HG03159 (cell line): ENCODE measurements around the gene LORICRIN.

ENCODE experiments used
- ATAC-seq: cut with Tn5 transposase; IDR thresholded peaks from one replicate; pipeline ENCODE4 v1.9.1; 2021; ENCODE audit warnings: mild to moderate bottlenecking, moderate library complexity; ENCODE audit not compliant: unreplicated experiment

The LORICRIN gene

DNA sequence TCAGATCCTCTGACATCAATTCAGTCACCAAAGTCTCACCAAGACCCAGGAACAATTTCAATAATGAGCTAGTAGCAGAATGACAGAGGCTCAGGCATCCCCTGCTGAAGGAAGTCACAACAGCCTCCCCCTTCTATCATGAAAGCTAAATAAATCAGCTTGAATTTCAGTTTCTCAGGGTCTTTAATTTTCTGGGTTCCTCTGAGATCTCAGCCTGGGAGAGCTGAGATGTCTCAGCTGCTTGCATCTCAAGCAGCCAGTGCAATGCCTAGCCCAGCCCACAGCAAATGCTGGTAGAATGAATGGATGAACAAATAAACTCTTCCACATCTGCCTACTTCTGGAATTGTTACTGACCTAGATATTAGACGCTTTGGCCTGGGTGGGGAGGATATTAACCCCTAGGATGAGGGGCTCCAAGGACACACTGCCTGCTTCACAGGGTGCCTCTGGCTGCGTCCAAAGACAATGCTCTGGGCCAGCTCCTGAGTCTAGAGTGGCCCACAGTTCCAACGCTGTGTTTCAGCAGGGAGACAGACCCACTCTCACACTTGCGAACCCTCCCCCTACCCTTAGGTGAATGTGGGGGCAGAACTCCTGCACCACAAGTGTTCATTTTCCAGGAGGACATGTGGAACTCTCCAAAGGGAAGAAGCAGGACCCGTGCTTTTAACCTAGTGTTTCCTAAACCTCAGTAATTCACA is 11.2 kb upstream of the LORICRIN start:
- no peak for ATAC-seq

DNA sequence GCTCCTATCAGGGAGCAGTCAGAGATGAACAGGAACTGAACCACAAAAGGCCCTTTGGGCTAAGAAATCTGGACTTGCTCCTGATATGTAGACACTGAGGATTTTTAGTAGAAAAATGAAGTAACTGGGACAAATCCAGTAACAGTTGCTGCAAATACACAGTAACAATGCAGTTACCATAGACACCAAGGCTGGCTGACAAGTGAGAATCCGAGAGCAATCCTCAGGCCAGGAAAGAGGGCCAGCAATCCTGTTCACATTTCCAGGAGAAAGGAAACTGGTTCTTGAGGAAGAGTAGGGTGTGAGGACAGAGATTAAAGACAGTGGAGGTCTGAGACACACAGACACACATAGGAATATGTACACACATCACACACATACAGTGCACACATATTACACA is 9.3 kb upstream of the LORICRIN start:
- no peak for ATAC-seq

DNA sequence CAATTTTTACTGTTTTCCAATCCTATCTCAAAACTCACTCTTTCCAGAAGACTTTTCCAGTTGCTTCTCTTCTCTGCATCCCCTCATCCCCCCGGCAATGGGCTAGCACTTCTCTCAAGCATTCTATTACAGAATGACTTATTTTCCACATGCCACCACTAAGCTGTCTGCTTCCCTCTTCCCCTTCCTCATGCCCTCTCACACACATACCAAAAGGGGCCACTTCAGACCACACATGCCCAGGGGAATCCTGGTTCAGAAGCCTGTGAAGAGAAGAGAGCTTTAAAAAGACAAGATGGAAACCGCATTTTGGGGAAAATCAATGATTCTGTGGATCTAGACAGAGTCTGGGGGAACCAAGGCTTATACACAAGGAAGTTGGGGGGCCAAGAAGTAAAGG is 8.4 kb upstream of the LORICRIN start:
- ATAC-seq: no peak

DNA sequence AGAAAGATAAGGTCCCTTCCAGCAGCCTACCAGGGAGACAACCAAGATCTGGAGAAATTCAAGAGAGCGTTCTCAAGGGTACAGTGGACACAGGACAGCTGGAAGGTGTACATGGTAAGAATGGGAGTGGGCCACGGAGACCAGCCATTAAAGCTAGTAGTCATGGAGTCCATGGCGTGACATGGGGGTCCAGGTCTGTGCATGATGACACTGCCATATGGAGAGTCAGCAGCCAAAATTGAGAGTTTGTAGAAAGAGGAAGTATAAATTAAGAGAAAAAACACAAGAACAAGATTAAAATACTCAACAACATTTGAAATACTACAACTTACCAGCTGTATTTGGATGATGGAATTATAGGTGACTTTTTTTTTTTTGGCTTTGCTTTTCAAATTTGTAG is 7.9 kb upstream of the LORICRIN start:
- no peak for ATAC-seq

DNA sequence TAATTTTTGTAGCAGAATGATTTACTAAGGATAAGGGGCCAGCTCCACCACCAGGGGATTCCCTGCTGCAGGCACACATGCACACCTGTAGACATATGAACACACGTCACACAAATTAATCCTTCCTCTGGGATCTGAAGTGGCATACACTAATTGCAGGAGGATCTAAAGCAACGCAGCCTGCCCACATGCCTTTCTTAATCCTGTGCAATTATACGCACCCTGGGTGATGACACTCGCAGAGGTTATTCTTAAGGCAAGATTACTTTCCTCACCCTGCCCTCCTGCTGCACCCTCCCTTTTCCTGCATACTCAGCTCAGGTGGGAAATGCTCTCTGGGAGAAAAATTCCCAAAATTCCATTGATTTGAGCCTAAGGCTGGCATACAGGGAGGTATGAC is 7.5 kb upstream of the LORICRIN start:
- no peak for ATAC-seq

DNA sequence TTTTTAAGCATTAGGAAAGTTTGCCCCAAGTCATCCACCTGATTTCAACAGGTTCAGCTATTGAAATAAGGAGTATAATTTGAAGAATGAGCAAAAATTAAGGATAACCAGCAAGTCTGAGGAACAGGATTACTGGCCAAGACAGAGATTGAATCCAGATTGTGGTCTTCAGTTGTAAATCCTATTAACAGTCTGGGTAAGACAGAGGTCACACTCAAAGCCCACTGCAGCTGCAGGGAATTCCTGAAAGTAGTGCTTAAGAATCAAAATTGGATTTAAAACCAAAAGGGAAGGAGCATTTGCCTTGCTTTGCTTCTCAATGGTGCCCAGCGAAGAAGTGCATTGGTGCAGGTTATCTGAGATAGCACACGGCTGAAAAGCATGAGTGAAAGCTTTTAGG is 6.4 kb upstream of the LORICRIN start:
- ATAC-seq: no peak

DNA sequence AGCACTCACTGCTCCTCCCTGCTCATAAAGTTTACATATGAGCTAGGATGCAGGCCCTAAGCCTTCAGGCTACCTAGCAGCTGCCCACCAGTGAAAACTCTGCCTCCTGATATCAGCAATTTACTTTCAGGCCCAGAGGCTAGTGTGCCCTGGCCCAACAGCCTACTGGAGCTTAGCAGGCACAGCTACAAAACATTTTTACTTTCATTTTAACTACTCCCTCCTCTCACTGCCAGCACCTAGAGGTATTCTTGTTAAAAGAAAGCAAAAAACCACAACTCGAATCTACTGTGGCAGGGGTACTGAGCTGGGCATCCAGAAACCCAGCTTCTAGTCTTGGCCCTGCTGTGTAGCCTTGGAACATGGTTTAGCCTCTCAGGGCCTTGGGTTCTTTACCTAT is 5.8 kb upstream of the LORICRIN start:
- no peak for ATAC-seq

DNA sequence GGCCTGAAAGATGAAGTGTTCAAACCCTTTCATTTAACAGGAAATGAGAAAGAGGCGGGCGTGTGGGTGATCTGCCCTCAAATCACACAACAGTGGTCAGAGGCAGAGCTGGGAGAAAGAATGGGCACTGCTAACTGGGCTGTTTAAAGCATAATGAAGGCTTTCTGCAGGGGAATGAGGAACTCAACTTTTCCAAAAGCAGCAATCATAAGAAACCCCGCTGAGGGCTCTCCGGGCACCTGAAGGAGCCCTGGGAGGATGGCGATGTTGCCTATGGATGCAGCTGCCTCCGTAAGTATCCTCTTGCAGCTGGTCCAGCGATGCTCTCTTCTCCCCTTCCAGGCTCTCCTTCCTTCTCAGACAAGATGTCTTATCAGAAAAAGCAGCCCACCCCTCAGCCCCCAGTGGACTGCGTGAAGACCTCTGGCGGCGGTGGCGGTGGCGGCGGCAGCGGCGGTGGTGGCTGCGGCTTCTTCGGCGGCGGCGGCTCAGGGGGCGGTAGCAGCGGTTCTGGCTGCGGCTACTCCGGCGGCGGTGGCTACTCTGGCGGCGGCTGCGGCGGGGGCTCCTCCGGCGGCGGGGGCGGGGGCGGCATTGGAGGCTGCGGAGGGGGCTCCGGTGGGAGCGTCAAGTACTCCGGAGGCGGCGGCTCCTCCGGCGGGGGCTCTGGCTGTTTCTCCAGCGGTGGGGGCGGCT is 1.2 kb downstream of the LORICRIN start:
- ATAC-seq: no peak

DNA sequence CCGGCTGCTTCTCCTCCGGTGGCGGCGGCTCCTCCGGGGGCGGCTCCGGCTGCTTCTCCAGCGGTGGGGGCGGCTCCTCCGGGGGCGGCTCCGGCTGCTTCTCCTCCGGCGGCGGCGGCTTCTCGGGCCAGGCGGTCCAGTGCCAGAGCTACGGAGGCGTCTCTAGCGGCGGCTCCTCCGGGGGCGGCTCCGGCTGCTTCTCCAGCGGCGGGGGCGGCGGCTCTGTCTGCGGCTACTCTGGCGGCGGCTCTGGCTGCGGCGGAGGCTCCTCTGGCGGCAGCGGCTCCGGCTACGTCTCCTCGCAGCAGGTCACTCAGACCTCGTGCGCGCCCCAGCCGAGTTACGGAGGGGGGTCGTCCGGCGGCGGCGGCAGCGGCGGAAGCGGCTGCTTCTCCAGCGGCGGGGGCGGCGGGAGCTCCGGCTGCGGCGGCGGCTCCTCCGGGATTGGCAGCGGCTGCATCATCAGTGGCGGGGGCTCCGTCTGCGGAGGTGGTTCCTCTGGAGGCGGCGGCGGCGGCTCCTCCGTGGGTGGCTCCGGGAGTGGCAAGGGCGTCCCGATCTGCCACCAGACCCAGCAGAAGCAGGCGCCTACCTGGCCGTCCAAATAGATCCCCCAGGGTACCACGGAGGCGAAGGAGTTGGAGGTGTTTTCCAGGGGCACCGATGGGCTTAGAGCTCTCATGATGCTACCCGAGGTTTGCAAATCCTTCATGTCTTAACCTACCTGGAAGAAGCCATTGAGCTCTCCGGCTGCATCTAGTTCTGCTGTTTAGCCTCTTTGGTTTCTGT is 2.0 kb downstream of the LORICRIN start:
- ATAC-seq: no peak

DNA sequence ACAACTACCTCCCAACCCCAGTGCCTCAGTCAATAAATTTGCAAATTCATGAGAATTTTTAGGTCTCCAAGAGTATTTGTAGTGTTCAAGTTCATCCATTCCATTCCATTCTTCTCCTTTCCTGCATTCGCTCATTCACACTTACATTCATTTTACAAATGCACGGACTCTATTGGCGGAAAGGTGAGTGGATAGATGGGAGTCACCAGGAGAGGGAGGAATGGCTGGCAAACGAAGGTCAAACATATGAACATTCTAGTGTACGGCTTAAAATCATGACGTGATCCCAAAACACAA is 2.5 kb downstream of the LORICRIN start:
- no peak for ATAC-seq

DNA sequence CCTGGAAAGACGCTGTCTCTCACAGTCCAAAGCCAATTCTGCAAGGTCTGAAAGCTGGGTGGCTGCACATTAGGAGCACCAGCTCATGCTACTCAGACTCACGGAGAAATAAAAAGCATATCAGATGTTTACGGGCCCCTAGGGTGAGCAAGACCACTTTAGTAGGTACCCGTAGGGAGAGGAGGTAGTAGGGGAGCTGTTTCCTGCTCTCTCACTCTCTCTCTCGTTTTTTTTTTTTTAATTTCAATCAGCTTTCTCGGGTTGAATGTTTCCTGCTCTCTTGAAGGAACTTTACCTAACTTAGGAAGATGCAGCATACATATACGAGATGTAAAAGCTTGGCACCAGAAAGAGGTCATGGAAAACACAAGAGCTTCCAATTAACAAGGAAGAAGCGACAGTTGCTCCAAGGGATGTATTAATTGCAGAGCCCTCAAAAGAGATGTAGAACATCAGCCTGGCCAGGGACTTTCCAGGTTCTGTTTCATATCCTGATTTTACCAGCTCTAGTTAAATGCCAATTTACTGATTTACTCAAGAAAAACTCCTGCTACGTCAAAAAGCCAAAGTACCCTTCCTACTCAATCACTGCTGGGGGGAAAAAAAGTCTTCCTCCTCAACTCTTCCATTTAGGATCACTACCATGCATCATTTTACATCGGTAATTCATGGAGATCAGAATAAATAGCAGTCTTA is 3.1 kb downstream of the LORICRIN start:
- no peak for ATAC-seq

DNA sequence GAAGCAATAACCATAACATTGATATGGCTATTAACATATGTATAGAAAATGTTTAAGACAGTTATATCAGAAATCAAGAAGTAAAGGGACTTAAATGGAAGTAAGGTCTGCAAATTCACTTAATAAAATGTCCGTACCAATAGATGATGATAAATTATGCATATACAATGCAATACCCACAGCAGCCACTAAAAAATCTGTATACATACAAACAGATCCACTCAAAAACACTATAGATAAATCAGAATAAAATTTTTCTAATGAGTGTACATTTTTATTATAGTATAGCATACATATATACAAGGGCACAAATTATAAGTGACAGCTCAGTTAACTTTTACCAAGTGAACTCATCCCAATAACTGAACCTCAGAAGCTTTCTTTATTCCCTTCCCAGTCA is 6.0 kb downstream of the LORICRIN start:
- ATAC-seq: no peak

DNA sequence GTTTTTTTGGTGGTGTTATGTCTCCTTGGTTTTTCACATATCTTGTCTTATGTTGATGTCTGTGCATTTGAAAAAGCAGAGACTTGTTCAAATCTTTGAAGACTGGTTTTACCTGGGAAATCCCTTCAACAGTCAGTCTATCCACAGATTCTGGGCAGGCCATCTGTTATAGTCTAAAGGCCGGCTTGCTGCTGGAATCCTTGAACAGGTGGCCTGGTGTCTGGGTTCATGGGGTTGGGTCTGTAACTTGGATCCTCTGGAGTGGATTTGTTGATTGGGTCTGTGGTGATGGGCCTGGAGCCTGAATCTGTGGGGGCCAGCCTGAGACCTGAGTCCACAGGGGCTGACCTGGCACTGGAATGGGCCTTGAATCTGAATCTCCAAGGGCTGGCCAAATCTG is 12.2 kb downstream of the LORICRIN start:
- no peak for ATAC-seq

DNA sequence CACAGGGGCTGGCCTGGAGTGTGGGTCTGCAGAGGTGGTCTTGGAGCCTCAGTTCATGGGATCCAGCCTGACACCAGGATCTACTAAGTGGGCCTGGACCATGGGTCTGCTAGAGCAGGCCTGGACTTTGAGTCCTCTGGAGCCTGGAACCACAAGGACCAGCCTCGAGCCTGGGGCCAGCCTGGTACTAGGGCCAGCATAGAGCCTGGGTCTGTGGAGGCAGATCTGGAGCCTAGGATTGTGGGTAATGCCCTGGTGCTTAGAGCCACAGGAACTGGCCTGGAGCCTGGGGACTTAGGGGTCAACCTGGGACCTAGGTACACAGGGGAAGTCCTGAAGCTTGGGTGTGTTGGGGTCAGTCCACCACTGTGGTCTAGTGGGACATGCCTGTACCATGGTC is 12.7 kb downstream of the LORICRIN start:
- ATAC-seq: no peak

DNA sequence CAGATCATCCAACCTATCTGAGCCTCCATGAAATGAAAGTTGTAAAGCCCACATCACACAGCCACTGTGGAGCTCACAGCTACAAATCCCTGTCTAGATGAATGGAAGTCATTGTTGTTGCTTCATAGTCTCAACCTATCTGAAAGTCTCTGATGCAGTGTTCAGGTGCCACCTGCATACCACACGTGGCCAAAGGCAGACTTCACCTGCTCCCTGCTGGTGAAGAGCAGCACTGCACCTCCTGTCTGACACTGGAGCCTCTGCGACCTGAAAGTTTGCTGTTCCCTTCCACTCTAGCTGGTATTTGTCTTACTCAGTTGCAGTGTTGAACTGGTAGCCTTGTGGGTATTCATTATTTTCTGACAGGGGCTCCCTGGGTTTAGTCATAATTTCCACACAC is 18.4 kb downstream of the LORICRIN start:
- ATAC-seq: peak; percentile 78

DNA sequence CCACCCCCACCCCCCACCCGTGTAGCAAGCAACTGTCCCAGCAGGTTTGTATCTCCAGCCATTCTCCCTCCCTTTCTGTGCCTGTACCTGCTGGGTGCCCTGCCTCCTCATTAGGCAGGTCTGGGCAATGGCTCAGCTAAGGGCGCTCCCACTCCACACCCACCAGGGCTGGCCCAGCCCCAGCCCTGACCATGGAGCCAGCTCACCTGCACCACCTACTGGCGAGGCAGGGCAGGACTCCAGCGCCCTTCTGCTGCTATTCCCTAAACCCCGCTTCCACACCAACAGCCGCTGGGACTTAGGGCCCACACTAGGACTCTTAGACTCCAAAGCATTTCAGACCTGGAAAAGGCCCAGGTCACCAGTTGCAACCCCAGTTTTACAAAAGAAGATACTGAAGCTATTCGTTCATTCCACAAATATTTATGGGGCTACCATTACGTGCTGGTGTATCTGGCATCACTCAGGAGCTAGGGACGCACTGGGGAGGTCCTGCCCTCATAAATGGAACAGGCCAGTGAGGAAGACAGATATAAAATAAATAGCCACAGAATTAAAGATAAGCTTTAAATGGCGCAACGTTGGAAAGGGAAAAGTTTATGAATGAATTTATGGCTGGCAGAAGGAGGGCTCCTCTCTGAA is 29.3 kb downstream of the LORICRIN start:
- no peak for ATAC-seq

DNA sequence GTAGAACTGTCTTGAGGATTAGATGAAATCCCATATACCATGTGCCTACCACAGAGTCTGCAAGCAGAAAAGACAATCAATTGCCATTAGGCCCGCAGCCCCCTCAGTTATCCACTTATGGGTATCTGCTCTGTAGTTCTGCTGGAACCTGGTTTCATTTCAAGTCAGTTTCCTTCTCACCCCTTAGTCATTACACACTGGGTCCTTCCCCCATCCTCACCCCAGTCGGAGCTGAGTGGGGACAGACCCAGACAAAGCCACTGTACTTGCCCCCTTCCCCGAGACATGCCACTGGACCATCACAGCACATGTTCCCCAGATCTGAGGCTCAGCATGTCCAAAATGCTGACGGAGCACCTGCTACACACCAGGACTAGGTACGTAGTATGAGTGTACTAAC is 32.0 kb downstream of the LORICRIN start:
- ATAC-seq: no peak

DNA sequence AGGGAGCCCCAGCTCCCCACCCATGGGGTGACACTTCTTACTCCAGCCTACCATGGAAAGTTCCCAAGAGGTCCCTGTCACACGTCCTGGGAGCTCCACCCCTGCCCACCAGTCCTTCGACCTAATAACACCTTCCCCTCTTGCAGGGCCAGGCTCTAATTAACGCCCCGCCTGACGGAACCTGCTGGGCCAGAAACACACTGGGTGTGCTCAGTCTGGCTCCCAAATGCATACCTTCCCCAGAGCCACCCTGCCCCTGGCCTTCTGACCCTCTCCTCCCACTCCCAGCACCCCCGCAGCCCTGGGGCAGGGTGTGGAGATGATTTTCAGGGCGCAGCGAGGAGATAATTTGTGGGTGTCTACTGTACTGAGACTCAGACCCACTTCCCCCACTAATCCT is 32.7 kb downstream of the LORICRIN start:
- ATAC-seq: no peak

DNA sequence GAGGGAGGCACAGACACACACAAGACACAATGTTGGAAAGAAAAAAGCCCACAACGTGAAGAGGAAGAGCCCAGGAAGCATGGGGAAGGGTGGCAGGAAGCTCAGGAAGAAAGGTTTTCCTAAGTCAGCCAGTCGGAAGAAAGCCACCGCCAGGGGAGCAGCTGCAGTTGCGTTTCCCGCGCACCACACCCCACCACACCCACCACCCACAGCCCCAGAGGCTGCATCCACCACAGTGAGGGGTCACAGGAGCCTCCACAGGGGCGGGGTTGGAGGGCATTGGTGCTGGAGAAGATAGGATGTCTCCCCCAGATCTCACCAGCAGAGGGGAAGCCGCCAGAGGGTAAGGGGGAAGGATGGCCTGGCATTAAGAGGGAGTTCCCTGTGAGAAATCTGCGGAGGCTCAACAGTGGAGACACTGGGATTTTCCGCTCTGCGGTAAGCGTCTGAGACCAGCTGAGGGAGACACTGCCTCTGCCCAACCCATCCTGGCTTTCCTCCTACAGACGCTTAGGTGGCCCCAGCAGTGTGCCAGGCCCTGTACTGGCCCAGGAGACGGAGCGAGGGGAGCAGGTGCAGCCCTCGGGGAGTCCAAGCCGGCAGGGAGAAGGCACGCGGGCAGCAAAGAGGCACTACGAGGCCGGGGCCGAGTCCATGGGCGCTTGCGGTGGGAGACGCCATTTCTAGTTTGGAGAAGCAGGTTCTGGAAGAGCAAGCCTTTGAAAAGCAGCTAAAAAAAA is 33.4 kb downstream of the LORICRIN start:
- no peak for ATAC-seq

DNA sequence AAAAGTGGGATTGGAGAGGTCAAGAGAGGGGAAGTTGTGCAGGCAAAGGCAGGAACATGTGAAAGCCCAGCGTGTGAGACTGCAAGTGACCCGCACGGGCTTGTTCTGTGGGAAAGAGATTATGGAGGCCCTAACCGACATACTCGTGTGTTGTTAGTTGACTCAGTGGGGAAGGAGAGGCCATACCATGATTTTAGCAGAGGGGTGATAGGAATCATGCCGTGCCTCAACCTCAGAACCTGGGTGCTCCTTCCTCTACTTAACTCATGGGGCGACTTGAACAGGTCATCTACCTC is 33.9 kb downstream of the LORICRIN start:
- no peak for ATAC-seq

DNA sequence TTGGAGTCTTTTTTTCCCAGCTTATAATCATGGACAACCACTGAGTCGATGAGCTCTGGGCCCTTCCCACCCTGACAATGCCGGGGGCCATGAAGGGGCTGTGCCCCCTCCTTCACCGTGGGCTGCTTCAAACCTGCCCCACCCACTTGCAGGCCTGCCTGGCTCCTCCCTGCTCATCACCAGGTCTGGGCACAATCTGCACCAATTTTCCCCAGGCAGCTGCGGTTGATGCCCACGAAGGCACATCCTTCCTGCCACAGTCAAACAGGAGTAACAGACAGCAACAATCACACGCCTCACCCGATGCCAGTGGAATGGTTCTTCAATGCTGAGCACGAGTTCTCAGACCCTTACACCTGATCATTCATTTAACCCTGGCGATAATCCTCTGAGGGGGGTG is 34.4 kb downstream of the LORICRIN start:
- ATAC-seq: no peak
